Measurements from ENCODE around the gene NLGN3.
A peak's percentile ranks its signal among the peaks of the same experiment; 100 is the strongest.

The NLGN3 gene

GRCh38 chrX:71106427-71106826 is 38.2 kb upstream of the NLGN3 start, which contains the start of gene CXorf65:
Gene CXorf65 (minus strand): TSS chrX:71106740. CDS start chrX:71106556, 184 bp downstream.
- peak within 1 kb of the TSS; percentile 99 for H3K27ac Mint-ChIP-seq
- CTCF ChIA-PET: interaction anchor here (1.1 to 1.5 kb wide), 2 partner anchors 10 to 12 kb away, joined by 3 to 6 read pairs; partner anchors contain the start of gene MED12
- H3K36me3 Mint-ChIP-seq: peaks cover 65% of the 10 kb centered on the region
- no peaks in the 10 kb centered on the region for H3K27me3 Mint-ChIP-seq
- H3K4me3 Mint-ChIP-seq: peak within 1 kb of the TSS; percentile 99
- no peak for DNase-seq
- H3K4me1 Mint-ChIP-seq: peaks cover 62% of the 10 kb centered on the region
- H3K9me3 Mint-ChIP-seq: no peaks in the 10 kb centered on the region

GRCh38 chrX:71107245-71107644 is 37.4 kb upstream of the NLGN3 start:
- H3K36me3 Mint-ChIP-seq: peaks cover 66% of the 10 kb centered on the region
- DNase-seq: no peak
- H3K4me3 Mint-ChIP-seq: peak overlapping the region; percentile 99
- H3K27ac Mint-ChIP-seq: peak overlapping the region; percentile 99
- H3K27me3 Mint-ChIP-seq: no peaks in the 10 kb centered on the region
- peaks cover 64% of the 10 kb centered on the region for H3K4me1 Mint-ChIP-seq
- no peaks in the 10 kb centered on the region for H3K9me3 Mint-ChIP-seq
- CTCF ChIA-PET: interaction anchor here (1.4 kb wide), 1 partner anchor 8 kb away, joined by 4 read pairs; no protein-coding TSS in a partner anchor

GRCh38 chrX:71107762-71108360 is 36.8 kb upstream of the NLGN3 start:
- peak overlapping the region; percentile 99 for H3K27ac Mint-ChIP-seq
- CTCF ChIA-PET: interaction anchor here (1.4 kb wide), 1 partner anchor 9 kb away, joined by 4 read pairs; no protein-coding TSS in a partner anchor
- peak; percentile 70 for DNase-seq

GRCh38 chrX:71109051-71109450 is 35.6 kb upstream of the NLGN3 start:
- Mint-ChIP-seq H3K27ac (peak overlapping the region; percentile 99), H3K4me1 (peaks cover 61% of the 10 kb centered on the region), H3K4me3 (peak overlapping the region; percentile 99), H3K36me3 (peaks cover 62% of the 10 kb centered on the region), H3K27me3 (no peaks in the 10 kb centered on the region), H3K9me3 (no peaks in the 10 kb centered on the region)
- DNase-seq: peak; percentile 50
- CTCF ChIA-PET: interaction anchor here (1.7 kb wide), 1 partner anchor 18 kb away, joined by 3 read pairs; no protein-coding TSS in a partner anchor

More at GRCh38 chrX:71107762-71108360, 36.8 kb upstream of the NLGN3 start:
- Mint-ChIP-seq H3K4me3 (peak overlapping the region; percentile 99), H3K36me3 (peaks cover 66% of the 10 kb centered on the region), H3K9me3 (no peaks in the 10 kb centered on the region), H3K27me3 (no peaks in the 10 kb centered on the region), H3K4me1 (peaks cover 65% of the 10 kb centered on the region)

GRCh38 chrX:71111141-71111843 is 33.3 kb upstream of the NLGN3 start, which contains the start of gene IL2RG:
Gene IL2RG (minus strand): TSS chrX:71111577. CDS start chrX:71111539, 38 bp downstream.
- peak within 1 kb of the TSS; percentile 99 for H3K27ac Mint-ChIP-seq
- no peaks in the 10 kb centered on the region for H3K9me3 Mint-ChIP-seq
- DNase-seq: peak; percentile 86
- CTCF ChIA-PET: interaction anchor here (0.7 to 5.9 kb wide), 3 partner anchors 11 to 53 kb away, joined by 3 to 39 read pairs (median 4); no protein-coding TSS in a partner anchor
- H3K4me1 Mint-ChIP-seq: peaks cover 45% of the 10 kb centered on the region
- H3K36me3 Mint-ChIP-seq: peaks cover 49% of the 10 kb centered on the region
- H3K4me3 Mint-ChIP-seq: peak within 1 kb of the TSS; percentile 99
- H3K27me3 Mint-ChIP-seq: no peaks in the 10 kb centered on the region

- CTCF ChIA-PET: interaction anchor here (0.7 to 5.9 kb wide), 4 partner anchors 11 to 54 kb away, joined by 3 to 39 read pairs (median 4); no protein-coding TSS in a partner anchor
- Mint-ChIP-seq H3K27me3 (no peaks in the 10 kb centered on the region), H3K27ac (peak overlapping the region; percentile 99), H3K4me3 (peak overlapping the region; percentile 99), H3K9me3 (no peaks in the 10 kb centered on the region), H3K36me3 (peaks cover 45% of the 10 kb centered on the region), H3K4me1 (peaks cover 40% of the 10 kb centered on the region)
- peak; percentile 24 for DNase-seq
Observed at GRCh38 chrX:71111921-71112431, 32.7 kb upstream of the NLGN3 start.

- CTCF ChIA-PET: interaction anchor here (2.8 kb wide), 1 partner anchor 16 kb away, joined by 27 read pairs; no protein-coding TSS in a partner anchor
- Mint-ChIP-seq H3K4me1 (peaks cover 42% of the 10 kb centered on the region), H3K4me3 (no peak overlapping the region), H3K27ac (peak overlapping the region; percentile 71), H3K27me3 (no peaks in the 10 kb centered on the region), H3K9me3 (no peaks in the 10 kb centered on the region), H3K36me3 (peaks cover 21% of the 10 kb centered on the region)
- no peak for DNase-seq
Observed at GRCh38 chrX:71117358-71117757, 27.3 kb upstream of the NLGN3 start.

GRCh38 chrX:71118032-71118984 is 26.3 kb upstream of the NLGN3 start, which contains the start of gene MED12:
Gene MED12 (plus strand): TSS chrX:71118596. CDS start chrX:71118755, 159 bp downstream.
- no peaks in the 10 kb centered on the region for H3K9me3 Mint-ChIP-seq
- peak; percentile 87 for DNase-seq
- H3K4me3 Mint-ChIP-seq: peak within 1 kb of the TSS; percentile 78
- H3K4me1 Mint-ChIP-seq: peaks cover 35% of the 10 kb centered on the region
- peak within 1 kb of the TSS; percentile 86 for H3K27ac Mint-ChIP-seq
- peaks cover 28% of the 10 kb centered on the region for H3K36me3 Mint-ChIP-seq
- no peaks in the 10 kb centered on the region for H3K27me3 Mint-ChIP-seq
- CTCF ChIA-PET: interaction anchor here (1.1 to 2.8 kb wide), 3 partner anchors 11 to 17 kb away, joined by 6 to 27 read pairs (median 6); partner anchors contain the start of gene CXorf65

- H3K4me3 Mint-ChIP-seq: peak overlapping the region; percentile 78
- CTCF ChIA-PET: interaction anchor here (1.5 to 2.8 kb wide), 3 partner anchors 13 to 18 kb away, joined by 5 to 27 read pairs (median 6); partner anchors contain the start of gene CXorf65
- no peaks in the 10 kb centered on the region for H3K9me3 Mint-ChIP-seq
- peaks cover 30% of the 10 kb centered on the region for H3K36me3 Mint-ChIP-seq
- H3K27ac Mint-ChIP-seq: peak overlapping the region; percentile 72
- H3K4me1 Mint-ChIP-seq: peaks cover 29% of the 10 kb centered on the region
- H3K27me3 Mint-ChIP-seq: no peaks in the 10 kb centered on the region
- DNase-seq: no peak
Observed at GRCh38 chrX:71118985-71119535, 25.6 kb upstream of the NLGN3 start.

GRCh38 chrX:71128166-71128833 is 16.3 kb upstream of the NLGN3 start:
- H3K27me3 Mint-ChIP-seq: no peaks in the 10 kb centered on the region
- H3K27ac Mint-ChIP-seq: peak overlapping the region; percentile 84
- peaks cover 51% of the 10 kb centered on the region for H3K36me3 Mint-ChIP-seq
- no peak for DNase-seq
- H3K9me3 Mint-ChIP-seq: no peaks in the 10 kb centered on the region
- H3K4me1 Mint-ChIP-seq: peaks cover 15% of the 10 kb centered on the region
- CTCF ChIA-PET: interaction anchor here (0.7 to 7.1 kb wide), 9 partner anchors 10 to 158 kb away, joined by 3 to 97 read pairs (median 4); partner anchors contain the start of genes IL2RG and MED12
- no peak overlapping the region for H3K4me3 Mint-ChIP-seq

- Mint-ChIP-seq H3K9me3 (no peaks in the 10 kb centered on the region), H3K27ac (peak overlapping the region; percentile 84), H3K4me1 (peaks cover 15% of the 10 kb centered on the region), H3K4me3 (peak overlapping the region; percentile 9), H3K36me3 (peaks cover 52% of the 10 kb centered on the region), H3K27me3 (no peaks in the 10 kb centered on the region)
- CTCF ChIA-PET: interaction anchor here (0.5 to 7.1 kb wide), 13 partner anchors 11 to 225 kb away, joined by 3 to 97 read pairs (median 4); partner anchors contain the start of genes FOXO4, IL2RG and MED12
- DNase-seq: peak; percentile 81
Observed at GRCh38 chrX:71128915-71129765, 15.5 kb upstream of the NLGN3 start.

Data from activated naive CD4-positive, alpha-beta T cell treated with anti-CD3 and anti-CD28 coated beads, Interleukin-2, amount 10 ng/mL, durations not matched to agents 7 days and 5 days (primary cell).